ENCODE results near the gene MAGIX. TPM values are rescaled to one million over a fixed set of nuclear protein-coding genes. Genes with fewer than 3 reads are reported as not detected.

MAGIX gene
- total RNA-seq, 1 experiment from 2014 or later = 1.2 TPM

- no peak for TF ChIP-seq NR2C2 (CRISPR knock-in tag; IDR thresholded peaks at IDR 0.05)
- TF ChIP-seq ZBTB43 (CRISPR knock-in tag; IDR thresholded peaks at IDR 0.05) = no peak
- TF ChIP-seq SOX15 (CRISPR knock-in tag; IDR thresholded peaks at IDR 0.05) = no peak
Measured at GRCh38 chrX:49202022-49202421, 39.5 kb downstream of the MAGIX start (continued).

- H3K4me3 Mint-ChIP-seq = no peak overlapping the region
- ChIA-PET POLR2A (no interaction called here), CTCF (no interaction called here)
- H3K4me1 Mint-ChIP-seq = peaks cover 11% of the 10 kb centered on the region
- DNase-seq (ENCODE audit: low spot score) (no peak), ATAC-seq (no peak)
- H3K36me3 Mint-ChIP-seq = no peaks in the 10 kb centered on the region
- H3K27me3 Mint-ChIP-seq (ENCODE audit: low read depth) = no peaks in the 10 kb centered on the region; the same call in 1 of the 2 replicates
- H3K27ac Mint-ChIP-seq = no peak overlapping the region
- H3K9me3 Mint-ChIP-seq = no peaks in the 10 kb centered on the region
- TF ChIP-seq HMGXB4 (CRISPR knock-in tag; IDR thresholded peaks at IDR 0.05) (no peak), IRF1 (CRISPR knock-in tag; IDR thresholded peaks at IDR 0.05) (no peak), ZBTB43 (CRISPR knock-in tag; IDR thresholded peaks at IDR 0.05) (no peak), TEAD4 (CRISPR knock-in tag; IDR thresholded peaks at IDR 0.05) (no peak), ZNF512 (CRISPR knock-in tag; IDR thresholded peaks at IDR 0.05; ENCODE audit: borderline replicate concordance) (no peak), ZNF219 (CRISPR knock-in tag; IDR thresholded peaks at IDR 0.05; ENCODE audit: borderline replicate concordance) (no peak), ARID4B (CRISPR knock-in tag; IDR thresholded peaks at IDR 0.05; ENCODE audit: borderline replicate concordance) (no peak)
Measured at GRCh38 chrX:49203536-49203935, 41.0 kb downstream of the MAGIX start.

- ChIA-PET POLR2A (no interaction called here), CTCF (no interaction called here)
- DNase-seq (ENCODE audit: low spot score) (no peak), ATAC-seq (no peak)
- peaks cover 6% of the 10 kb centered on the region for H3K4me1 Mint-ChIP-seq
- no peaks in the 10 kb centered on the region; the same call in 1 of the 2 replicates for H3K27me3 Mint-ChIP-seq (ENCODE audit: low read depth)
- no peaks in the 10 kb centered on the region for H3K36me3 Mint-ChIP-seq
- no peak overlapping the region for H3K27ac Mint-ChIP-seq
- H3K4me3 Mint-ChIP-seq = no peak overlapping the region
- no peaks in the 10 kb centered on the region for H3K9me3 Mint-ChIP-seq
- no peak for TF ChIP-seq CREM (CRISPR knock-in tag; IDR thresholded peaks at IDR 0.05)
- TF ChIP-seq HMGXB4 (CRISPR knock-in tag; IDR thresholded peaks at IDR 0.05) = no peak
- no peak for TF ChIP-seq NFE2L1 (CRISPR knock-in tag; IDR thresholded peaks at IDR 0.05)
- no peak for TF ChIP-seq AFF4 (CRISPR knock-in tag; IDR thresholded peaks at IDR 0.05; ENCODE audit: borderline replicate concordance)
- no peak for TF ChIP-seq SMAD3 (CRISPR knock-in tag; IDR thresholded peaks at IDR 0.05; ENCODE audit: borderline replicate concordance)
- no peak for TF ChIP-seq NFATC4 (CRISPR knock-in tag; IDR thresholded peaks at IDR 0.05)
- TF ChIP-seq ATF3 (CRISPR knock-in tag; conservative IDR thresholded peaks at IDR 0.05) = no peak
- TF ChIP-seq TEAD4 (CRISPR knock-in tag; IDR thresholded peaks at IDR 0.05) = no peak
Measured at GRCh38 chrX:49204017-49204416, 41.5 kb downstream of the MAGIX start.
